LNCAP (cell line): Measurements from ENCODE around the gene KRTAP10-12.

ENCODE experiments used
- CTCF ChIP-seq: fragments of 450-650 bp; IDR thresholded peaks from 2 replicates; pipeline ENCODE4 v1.5.1; 2017; ENCODE audit warnings: mild to moderate bottlenecking

KRTAP10-12 gene

GRCh38 chr21:44653656-44654575, 43.1 kb upstream of the KRTAP10-12 start:
- TF ChIP-seq CTCF, result no peak

GRCh38 chr21:44654576-44655175, 42.3 kb upstream of the KRTAP10-12 start, which contains the start of gene KRTAP12-4:
Gene KRTAP12-4 (minus strand): TSS chr21:44654659. CDS start chr21:44654614, 45 bp downstream.
- TF ChIP-seq CTCF, result no peak

GRCh38 chr21:44656868-44657267, 40.1 kb upstream of the KRTAP10-12 start:
- TF ChIP-seq CTCF, result no peak

DNA sequence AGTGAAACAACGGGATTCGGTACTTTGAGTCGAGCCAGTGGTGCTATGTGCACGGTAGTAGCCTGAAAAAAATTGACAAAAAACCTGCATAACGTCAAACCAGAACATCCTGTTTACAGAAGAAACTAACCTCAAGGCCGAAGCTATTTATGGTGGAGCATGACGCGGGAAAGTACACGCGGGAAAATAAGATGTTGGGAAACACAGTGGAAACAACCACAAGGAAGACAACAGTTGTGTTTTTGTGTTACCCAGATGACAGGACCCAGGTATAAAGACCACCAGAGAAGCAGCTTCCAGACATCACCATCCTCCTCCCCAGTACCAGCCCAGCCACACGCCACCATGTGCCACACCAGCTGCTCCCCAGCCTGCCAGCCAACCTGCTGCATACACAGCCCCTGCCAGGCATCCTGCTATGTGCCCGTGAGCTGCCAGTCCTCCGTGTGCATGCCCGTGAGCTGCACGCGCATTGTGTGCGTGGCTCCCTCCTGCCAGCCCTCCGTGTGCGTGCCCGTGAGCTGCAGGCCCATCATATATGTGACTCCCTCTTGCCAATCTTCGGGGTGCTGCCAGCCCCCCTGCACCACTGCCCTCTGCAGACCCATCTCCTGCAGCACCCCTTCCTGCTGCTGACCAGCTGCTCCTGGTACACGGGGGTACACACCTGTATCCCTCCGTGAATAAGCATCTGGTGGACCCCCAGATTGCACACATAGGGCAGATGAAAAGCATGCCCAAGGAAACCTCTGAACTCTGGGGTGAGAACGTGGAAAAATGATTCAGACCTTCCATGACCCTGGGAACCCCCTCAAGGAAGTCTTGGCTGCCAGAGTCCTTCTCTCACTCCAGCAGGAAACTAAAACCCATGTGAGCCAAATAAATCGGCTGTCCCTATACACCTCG, 39.1 kb upstream of the KRTAP10-12 start, which contains the start of gene KRTAP12-3:
Gene KRTAP12-3, plus strand, starts transcription at position 298 of the 906 bp plus-strand sequence. Its CDS starts 48 bp downstream, at position 346.
- TF ChIP-seq CTCF, result no peak

GRCh38 chr21:44658541-44658910, 38.4 kb upstream of the KRTAP10-12 start:
- no peak for TF ChIP-seq CTCF

DNA sequence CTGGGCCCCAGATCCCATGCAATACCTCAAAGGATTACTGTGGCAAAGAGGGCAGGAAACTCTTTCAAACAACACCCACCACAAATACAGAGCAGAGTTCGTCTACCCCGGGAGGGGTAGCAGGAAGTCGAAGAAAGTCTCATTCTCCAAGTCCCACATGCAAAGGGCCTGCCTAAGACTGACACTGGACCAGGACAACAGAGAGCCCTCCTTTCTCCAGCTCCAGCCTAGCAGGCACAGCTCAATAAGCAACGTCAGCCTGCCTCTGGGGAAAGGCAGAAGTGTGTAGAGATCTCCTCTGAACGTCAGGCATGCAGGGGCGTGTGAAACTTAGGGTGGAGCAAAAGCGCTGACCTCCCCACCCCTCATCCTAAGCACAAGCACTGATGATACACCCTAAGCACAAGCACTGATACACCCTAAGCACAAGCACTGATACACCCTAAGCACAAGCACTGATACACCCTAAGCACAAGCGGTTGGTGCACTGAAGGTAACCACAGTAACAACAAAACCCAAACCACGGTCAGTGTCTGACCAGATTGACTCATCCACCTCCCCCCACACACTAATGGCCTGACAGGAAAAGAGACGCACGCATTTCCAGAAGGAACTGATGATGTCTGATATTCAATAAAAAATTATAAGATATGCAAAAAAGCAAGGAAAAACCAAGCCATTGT, 37.9 kb upstream of the KRTAP10-12 start:
- no peak for TF ChIP-seq CTCF
